Lung (tissue), 12 donors: Measurements from ENCODE around the gene SURF6. TPM values are rescaled to one million over a fixed set of nuclear protein-coding genes. Genes with fewer than 3 reads are reported as not detected.

Experiments used
- ATAC-seq: fragments of 200-7000 bp; cut with Tn5 transposase; one replicate; pipeline ENCODE4 v1.9.1; 2020; ENCODE audit warnings: moderate number of reproducible peaks; ENCODE audit not compliant: insufficient read depth, low FRiP score
- DNase-seq, 3 donors: peaks; one replicate each; pipeline ENCODE4 v3.0.0-alpha.2; 2013 to 2017
- H3K27ac ChIP-seq, 2 donors: one replicate each; pipeline ENCODE4 v1.5.1; 2013; ENCODE audit warnings: mild to moderate bottlenecking in 2 of 2, moderate library complexity in 2 of 2, control low read depth in 1 of 2, inconsistent platforms in 1 of 2, low read depth in 1 of 2, low read length in 1 of 2
- H3K27me3 ChIP-seq, 3 donors: one replicate each; pipeline ENCODE4 v1.5.1; 2013; ENCODE audit warnings: low read length in 2 of 3; ENCODE audit not compliant: control insufficient read depth in 3 of 3, insufficient read depth in 3 of 3
- H3K36me3 ChIP-seq, 4 donors: one replicate each; pipeline ENCODE4 v1.5.1; 2013; ENCODE audit warnings: low read length in 4 of 4, mild to moderate bottlenecking in 1 of 4, moderate library complexity in 1 of 4; ENCODE audit not compliant: control insufficient read depth in 4 of 4, insufficient read depth in 4 of 4
- H3K4me1 ChIP-seq, 5 donors: one replicate each; pipeline ENCODE4 v1.5.1; 2013; ENCODE audit warnings: low read length in 5 of 5, mild to moderate bottlenecking in 2 of 5, moderate library complexity in 1 of 5; ENCODE audit not compliant: control insufficient read depth in 5 of 5, insufficient read depth in 5 of 5
- H3K4me3 ChIP-seq: one replicate; pipeline ENCODE4 v1.5.1; 2013; ENCODE audit warnings: mild to moderate bottlenecking, control low read depth, moderate library complexity
- H3K9ac ChIP-seq, 2 donors: one replicate each; pipeline ENCODE4 v1.5.1; 2013; ENCODE audit warnings: low read length in 2 of 2, control low read depth in 1 of 2; ENCODE audit not compliant: insufficient read depth in 1 of 2
- H3K9me3 ChIP-seq, 4 donors: one replicate each; pipeline ENCODE4 v1.5.1; 2013; ENCODE audit warnings: low read length in 3 of 4, mild to moderate bottlenecking in 1 of 4, moderate library complexity in 1 of 4; ENCODE audit not compliant: control insufficient read depth in 4 of 4, insufficient read depth in 3 of 4
- CTCF ChIP-seq: IDR thresholded peaks from 2 replicates; pipeline ENCODE4 v1.5.1; 2012; ENCODE audit warnings: mild to moderate bottlenecking; ENCODE audit errors: control extremely low read depth, extremely low read depth
- WGBS, 2 donors: extraction: QIAGEN DNeasy Blood & Tissue Kit; methylation state at CpG; one replicate each; pipeline ENCODE4 v1.1.7; 2013; 5-methylcytosine and 5-hydroxymethylcytosine counted together
- polyA plus RNA-seq, 2 donors: library from polyadenylated mRNA; stranded (reverse); fragments of 200-250 nt; gene quantifications; one replicate each; pipeline ENCODE4 v1.2.1, GENCODE V29; 2013
- total RNA-seq, 2 donors: library from RNA; depleted of rRNA in 1 of 2; stranded (reverse); fragments of >200 nt in 1 of 2; gene quantifications; one replicate each; pipeline ENCODE4 v1.2.1, GENCODE V29; 2014 to 2021
- donor health status: control.
- donor health status: control.
- donor health status: Bipolar disorder and iron deficiency.
- donor health status: healthy.
- donor health status: DM: yes; HTN: yes; CAD: no.

Gene SURF6
- total and polyA plus RNA-seq, 4 donors: 13.7 to 25.6 (median 23.8) TPM

GRCh38 chr9:133334161-133334560, 1.8 kb downstream of the SURF6 start:
- no peak for TF ChIP-seq CTCF
- ATAC-seq (no peak), DNase-seq (no peak)
- H3K4me3 ChIP-seq: no peak overlapping the region
- H3K9ac ChIP-seq: no peak overlapping the region
- H3K36me3 ChIP-seq: peaks cover 18 to 40% (median 24%) of the 10 kb centered on the region in 4 donors
- peaks cover 0 to 14% (median 3%) of the 10 kb centered on the region in 5 donors for H3K4me1 ChIP-seq
- no peaks in the 10 kb centered on the region for H3K27me3 ChIP-seq
- H3K27ac ChIP-seq: no peak overlapping the region
- WGBS, 2 donors: 93% methylated on average over 6 of the region's 6 CpGs
- no peaks in the 10 kb centered on the region for H3K9me3 ChIP-seq

- Histone ChIP-seq H3K9ac (no peak overlapping the region), H3K27ac (no peak overlapping the region), H3K4me1 (peaks cover 0 to 14% (median 3%) of the 10 kb centered on the region in 5 donors), H3K36me3 (peaks cover 14 to 38% (median 24%) of the 10 kb centered on the region in 4 donors), H3K9me3 (no peaks in the 10 kb centered on the region), H3K27me3 (no peaks in the 10 kb centered on the region), H3K4me3 (no peak overlapping the region)
- 93 to 97% methylated on average over 10 of the region's 10 CpGs for WGBS, 2 donors
- TF ChIP-seq CTCF: no peak
- DNase-seq: no peak
- no peak for ATAC-seq
Observed at GRCh38 chr9:133333566-133333965, 2.4 kb downstream of the SURF6 start.

- Histone ChIP-seq H3K27ac (no peak overlapping the region), H3K9ac (no peak overlapping the region), H3K4me1 (peaks cover 0 to 14% (median 3%) of the 10 kb centered on the region in 5 donors), H3K36me3 (peaks cover 14 to 38% (median 24%) of the 10 kb centered on the region in 4 donors), H3K9me3 (no peaks in the 10 kb centered on the region), H3K27me3 (no peaks in the 10 kb centered on the region), H3K4me3 (no peak overlapping the region)
- 92 to 95% methylated on average over 11 of the region's 11 CpGs for WGBS, 2 donors
- ATAC-seq (no peak), DNase-seq (no peak)
- no peak for TF ChIP-seq CTCF
Observed at GRCh38 chr9:133333011-133333410, 3.0 kb downstream of the SURF6 start.

- no peak for TF ChIP-seq CTCF
- Histone ChIP-seq H3K4me3 (no peak overlapping the region), H3K9me3 (no peaks in the 10 kb centered on the region), H3K27me3 (no peaks in the 10 kb centered on the region), H3K9ac (no peak overlapping the region), H3K4me1 (peaks cover 0 to 14% (median 3%) of the 10 kb centered on the region in 5 donors), H3K27ac (no peak overlapping the region), H3K36me3 (peaks cover 14 to 38% (median 24%) of the 10 kb centered on the region in 4 donors)
- WGBS, 2 donors: 91 to 95% methylated on average over 20 of the region's 20 CpGs
- DNase-seq (no peak), ATAC-seq (no peak)
Observed at GRCh38 chr9:133332381-133332730, 3.6 kb downstream of the SURF6 start.
